Mucosa of descending colon (tissue), 3 donors: ENCODE data around the gene ZBTB5. TPM values are rescaled to one million over a fixed set of nuclear protein-coding genes. Genes with fewer than 3 reads are reported as not detected.

Source experiments
- ATAC-seq: fragments of 200-7000 bp; cut with Tn5 transposase; one replicate; pipeline ENCODE4 v1.9.1; 2020; ENCODE audit warnings: mild to moderate bottlenecking, moderate library complexity
- DNase-seq, 3 donors: peaks; one replicate each; pipeline ENCODE4 v3.0.0-alpha.2; 2020
- H3K36me3 ChIP-seq: fragments of 200-600 bp; one replicate; pipeline ENCODE4 v1.8.0; 2021; ENCODE audit warnings: low read depth, mild to moderate bottlenecking
- H3K4me1 ChIP-seq: fragments of 200-600 bp; one replicate; pipeline ENCODE4 v1.8.0; 2021; ENCODE audit warnings: low read depth, mild to moderate bottlenecking
- H3K4me3 ChIP-seq: fragments of 200-600 bp; one replicate; pipeline ENCODE4 v1.8.0; 2021; ENCODE audit warnings: mild to moderate bottlenecking
- H3K9me3 ChIP-seq: fragments of 200-600 bp; one replicate; pipeline ENCODE4 v1.8.0; 2021; ENCODE audit warnings: mild to moderate bottlenecking
- intact Hi-C, 2 donors: fragments of 100-400 bp; cut with DNase I in 1 of 2; cut with micrococcal nuclease in 1 of 2; formaldehyde crosslinking; loops; one replicate each; pipeline versions ENCODE4 v1.11.0 to v1.11.1; 2022; cut with DNase I, micrococcal nuclease
- total RNA-seq, 3 donors: library from RNA; stranded (reverse); fragmentation: NEBNext Ultra II Directional in 2 of 3; extraction: Animal tissue kit (Norgen Biotek cat#: 25700) in 2 of 3; gene quantifications; one replicate each; pipeline versions ENCODE4 v1.2.1 to v1.2.4, GENCODE V29; 2021 to 2023
- TF ChIP-seq, protein P1 (sequence below): fragments of 200-600 bp; IDR thresholded peaks from one replicate; pipeline ENCODE4 v1.8.0; 2022; ENCODE audit warnings: antibody characterized with exemption, mild to moderate bottlenecking
- donor health status: DM: no; HTN: no; CAD: no; lungs with moderate emphysema.
- donor health status: DM: no; HTN: no; CAD: no.
- donor health status: DM: no; HTN: yes; CAD: no.

The ZBTB5 gene
- total RNA-seq, 3 donors from 2014 or later = 7.8 to 11.9 (median 9.5) TPM

DNA sequence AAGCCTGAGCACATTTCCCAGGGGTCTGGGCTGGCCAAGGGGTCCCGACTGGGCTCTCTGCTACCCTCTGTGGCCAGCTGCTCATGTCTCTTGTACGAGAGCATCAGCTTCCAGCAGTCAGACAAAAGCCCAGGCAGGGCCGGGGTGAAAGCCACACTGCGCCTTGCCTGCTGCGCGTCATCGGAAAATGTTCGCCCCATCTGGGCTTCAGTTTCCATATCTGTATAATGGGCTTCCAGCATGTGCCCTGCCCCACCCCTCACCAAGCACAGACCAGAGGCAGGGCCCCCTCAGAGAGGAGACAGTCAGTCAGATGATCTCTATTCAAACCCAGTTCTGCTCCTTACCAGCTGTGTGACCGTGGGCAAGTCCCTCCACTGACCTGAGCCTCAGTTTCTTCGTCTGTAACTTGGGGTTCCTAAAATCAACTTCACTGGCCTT is 50.7 kb downstream of the ZBTB5 start:
- intact Hi-C loops = no loop called here
- H3K36me3 ChIP-seq = no peaks in the 10 kb centered on the region
- TF ChIP-seq, protein P1, sequence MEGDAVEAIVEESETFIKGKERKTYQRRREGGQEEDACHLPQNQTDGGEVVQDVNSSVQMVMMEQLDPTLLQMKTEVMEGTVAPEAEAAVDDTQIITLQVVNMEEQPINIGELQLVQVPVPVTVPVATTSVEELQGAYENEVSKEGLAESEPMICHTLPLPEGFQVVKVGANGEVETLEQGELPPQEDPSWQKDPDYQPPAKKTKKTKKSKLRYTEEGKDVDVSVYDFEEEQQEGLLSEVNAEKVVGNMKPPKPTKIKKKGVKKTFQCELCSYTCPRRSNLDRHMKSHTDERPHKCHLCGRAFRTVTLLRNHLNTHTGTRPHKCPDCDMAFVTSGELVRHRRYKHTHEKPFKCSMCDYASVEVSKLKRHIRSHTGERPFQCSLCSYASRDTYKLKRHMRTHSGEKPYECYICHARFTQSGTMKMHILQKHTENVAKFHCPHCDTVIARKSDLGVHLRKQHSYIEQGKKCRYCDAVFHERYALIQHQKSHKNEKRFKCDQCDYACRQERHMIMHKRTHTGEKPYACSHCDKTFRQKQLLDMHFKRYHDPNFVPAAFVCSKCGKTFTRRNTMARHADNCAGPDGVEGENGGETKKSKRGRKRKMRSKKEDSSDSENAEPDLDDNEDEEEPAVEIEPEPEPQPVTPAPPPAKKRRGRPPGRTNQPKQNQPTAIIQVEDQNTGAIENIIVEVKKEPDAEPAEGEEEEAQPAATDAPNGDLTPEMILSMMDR = no peak
- DNase-seq = no peak
- H3K4me1 ChIP-seq = peaks cover 3% of the 10 kb centered on the region
- H3K9me3 ChIP-seq = no peaks in the 10 kb centered on the region
- ATAC-seq = no peak
- no peak overlapping the region for H3K4me3 ChIP-seq

DNA sequence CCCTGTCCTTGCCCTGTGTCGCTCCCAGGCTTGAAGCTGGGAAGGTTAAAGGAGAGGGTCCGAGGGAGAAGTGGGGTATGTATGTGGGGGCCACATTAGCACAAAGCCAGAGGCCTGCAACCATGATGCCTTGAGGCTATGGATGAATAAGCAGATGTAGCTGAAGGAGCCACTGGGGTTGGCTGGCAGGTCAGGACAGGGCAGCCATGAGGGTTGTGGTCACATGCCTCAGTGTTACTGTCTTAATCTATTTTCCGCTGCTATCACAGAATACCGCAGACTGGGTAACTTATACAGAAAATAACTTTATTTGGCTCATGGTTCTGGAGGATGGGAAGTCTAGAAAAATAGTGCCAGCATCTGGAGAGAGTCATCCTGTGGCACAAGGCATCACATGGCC is 51.9 kb downstream of the ZBTB5 start:
- H3K4me1 ChIP-seq = peaks cover 3% of the 10 kb centered on the region
- H3K36me3 ChIP-seq = no peaks in the 10 kb centered on the region
- intact Hi-C loops = no loop called here
- TF ChIP-seq, protein P1 = no peak
- no peak overlapping the region for H3K4me3 ChIP-seq
- ATAC-seq (no peak), DNase-seq (no peak)
- H3K9me3 ChIP-seq = no peaks in the 10 kb centered on the region

DNA sequence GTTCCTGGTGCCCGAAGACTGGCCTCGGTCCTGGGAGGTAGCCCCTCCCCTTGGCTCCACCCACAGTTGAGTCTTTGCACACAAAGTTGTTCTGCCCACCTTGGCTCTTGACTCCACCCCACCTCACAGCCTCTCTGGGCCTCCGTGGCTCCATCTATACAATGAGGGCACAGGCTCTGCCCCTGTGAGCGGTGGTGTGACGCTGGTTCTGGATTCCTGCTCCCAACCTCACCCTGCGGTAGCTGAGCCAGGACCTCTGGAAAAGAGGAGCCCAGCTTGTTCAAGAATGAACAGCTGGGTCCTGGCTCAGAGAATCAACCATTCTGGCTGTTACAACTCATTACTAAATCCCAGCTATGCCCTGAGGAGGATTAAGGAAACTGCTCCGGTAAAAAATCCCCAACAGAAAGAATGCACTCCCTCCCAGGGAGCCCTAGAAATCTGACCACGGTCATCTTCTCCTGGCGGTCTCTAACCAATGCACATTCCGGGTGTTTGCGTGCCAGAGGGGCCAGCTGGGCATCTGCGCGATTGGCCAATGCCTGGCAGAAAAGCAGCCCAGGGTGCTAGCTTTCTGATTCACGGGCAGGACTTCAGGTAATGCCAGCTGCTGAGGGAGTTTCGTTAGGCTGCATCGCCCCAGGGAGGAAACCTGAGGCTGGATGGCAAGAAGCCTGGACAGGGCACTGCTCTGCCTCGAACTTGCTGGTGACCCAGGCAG is 52.7 kb downstream of the ZBTB5 start:
- TF ChIP-seq, protein P1 = no peak
- no peaks in the 10 kb centered on the region for H3K9me3 ChIP-seq
- DNase-seq = no peak
- H3K4me1 ChIP-seq = peaks cover 3% of the 10 kb centered on the region
- no peak overlapping the region for H3K4me3 ChIP-seq
- intact Hi-C loops = no loop called here
- no peak for ATAC-seq
- no peaks in the 10 kb centered on the region for H3K36me3 ChIP-seq

DNA sequence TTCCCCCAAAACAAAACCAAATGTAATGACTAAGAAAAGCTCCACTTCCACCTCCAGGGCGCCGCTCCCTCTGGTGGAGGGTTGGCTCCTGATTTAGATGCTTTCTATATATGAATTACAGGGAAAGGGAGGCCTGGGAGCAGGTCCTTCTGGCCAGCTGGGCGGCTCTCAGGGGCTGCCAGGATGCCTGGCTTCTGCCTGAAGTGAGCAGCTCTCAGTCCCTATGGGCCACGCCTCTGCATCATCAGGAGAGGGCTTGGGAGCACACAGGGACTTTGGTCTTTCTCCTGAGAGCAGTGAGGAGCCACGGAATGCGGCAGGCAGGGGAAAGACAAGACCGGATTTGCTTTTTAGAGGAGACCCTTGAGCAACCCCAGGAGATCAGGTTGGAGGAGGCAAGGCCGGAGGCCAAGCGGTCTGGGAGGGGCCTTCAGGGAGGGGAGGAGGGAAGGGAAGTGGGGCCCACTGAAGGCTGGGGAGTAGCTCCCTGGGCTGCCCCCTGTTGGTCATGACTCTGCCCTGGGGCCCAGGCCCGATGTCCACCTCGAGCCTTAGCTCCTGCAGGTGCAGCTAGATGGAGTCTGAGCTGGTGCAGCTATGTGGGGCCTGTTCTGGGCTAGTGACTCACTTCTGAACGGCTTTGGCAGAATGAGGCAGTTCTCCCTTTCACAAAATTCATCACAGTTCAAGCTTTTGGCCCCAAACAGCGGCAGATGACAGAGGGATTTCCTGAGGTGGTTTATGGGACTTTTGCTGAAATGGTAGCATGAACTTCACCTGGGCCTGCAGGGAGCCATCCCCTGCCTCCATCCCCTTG is 54.1 kb downstream of the ZBTB5 start:
- Histone ChIP-seq H3K36me3 (no peaks in the 10 kb centered on the region), H3K4me3 (no peak overlapping the region), H3K4me1 (peaks cover 3% of the 10 kb centered on the region), H3K9me3 (no peaks in the 10 kb centered on the region)
- intact Hi-C loops = no loop called here
- DNase-seq (no peak), ATAC-seq (peak; percentile 5)
- TF ChIP-seq, protein P1 = no peak

DNA sequence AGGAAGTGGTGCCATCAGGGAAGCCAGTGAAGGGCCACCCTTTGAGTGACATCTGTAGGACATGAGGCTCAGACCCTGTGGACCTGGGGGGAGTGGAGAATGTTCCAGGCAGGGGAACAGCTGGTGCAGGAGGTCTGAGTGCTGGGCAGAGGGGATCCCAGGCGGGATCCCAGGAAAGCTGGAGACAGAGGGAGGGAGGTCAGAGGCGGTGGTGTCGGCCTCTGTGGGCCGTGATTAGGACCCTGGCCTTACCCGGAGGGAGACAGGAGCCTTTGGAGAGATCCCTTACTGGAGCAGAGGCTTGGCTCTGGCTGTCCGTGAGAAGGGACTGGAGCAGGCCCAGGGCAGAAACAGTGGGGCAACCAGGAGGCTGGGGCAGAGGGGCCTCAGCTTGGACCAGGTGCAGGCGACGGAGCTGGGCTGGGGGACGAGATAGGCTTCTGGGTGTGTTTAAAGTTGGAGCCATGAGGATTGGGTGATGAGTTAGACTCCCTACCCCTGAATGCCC is 54.8 kb downstream of the ZBTB5 start:
- Histone ChIP-seq H3K4me3 (no peak overlapping the region), H3K36me3 (no peaks in the 10 kb centered on the region), H3K9me3 (no peaks in the 10 kb centered on the region), H3K4me1 (peaks cover under 1% of the 10 kb centered on the region)
- intact Hi-C loops = no loop called here
- DNase-seq (no peak), ATAC-seq (no peak)
- TF ChIP-seq, protein P1 = no peak
